ENCODE measurements around the gene KIF12. TPM values are rescaled to one million over a fixed set of nuclear protein-coding genes. Genes with fewer than 3 reads are reported as not detected.
A peak's percentile ranks its signal among the peaks of the same experiment; 100 is the strongest.

KIF12 gene
- total RNA-seq, 1 donor from 2014 or later: not detected

DNA sequence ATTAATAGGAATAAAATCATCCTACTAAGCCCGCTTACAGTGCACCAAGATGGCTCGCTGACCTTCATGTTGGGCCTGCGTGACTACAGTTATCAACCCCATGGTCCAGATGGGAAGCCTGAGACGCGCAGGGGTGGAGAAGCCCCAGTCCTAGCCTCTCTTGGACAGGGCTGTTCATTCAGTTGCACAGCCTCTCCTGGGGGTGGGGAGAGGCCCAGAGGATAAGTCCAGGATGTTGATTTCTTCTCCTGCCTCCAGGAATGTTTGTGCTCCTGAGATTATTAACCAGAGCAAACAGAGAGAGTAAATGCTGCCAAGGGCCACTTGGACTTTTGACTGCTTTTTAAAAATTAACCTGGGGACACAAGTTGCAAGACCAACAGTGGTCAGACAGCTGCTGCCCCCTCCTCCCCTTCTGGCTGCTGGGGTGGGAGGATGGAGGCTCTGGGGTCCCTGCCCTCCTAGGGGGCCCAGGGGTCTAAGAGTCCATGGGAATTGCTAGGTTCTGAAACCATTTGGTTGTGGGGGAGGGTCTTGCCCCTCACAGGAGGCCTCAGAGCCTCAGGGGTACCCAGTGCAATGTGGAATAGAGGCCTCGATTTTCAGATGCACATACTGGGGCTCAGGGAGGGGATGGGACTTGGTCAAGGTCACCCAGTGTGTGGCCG lies 18.2 kb downstream of the KIF12 start:
- DNase-seq (ENCODE audit: low spot score in 2 of 2): peak in 1 of 2 donors; percentile 46
- H3K4me3 ChIP-seq: no peak overlapping the region
- H3K27ac ChIP-seq: no peak overlapping the region
- intact Hi-C loops (cut with DNase I): no loop called here
- no peaks in the 10 kb centered on the region for H3K4me1 ChIP-seq
- H3K36me3 ChIP-seq: no peaks in the 10 kb centered on the region
- no peaks in the 10 kb centered on the region for H3K9me3 ChIP-seq
- TF ChIP-seq, protein P1, sequence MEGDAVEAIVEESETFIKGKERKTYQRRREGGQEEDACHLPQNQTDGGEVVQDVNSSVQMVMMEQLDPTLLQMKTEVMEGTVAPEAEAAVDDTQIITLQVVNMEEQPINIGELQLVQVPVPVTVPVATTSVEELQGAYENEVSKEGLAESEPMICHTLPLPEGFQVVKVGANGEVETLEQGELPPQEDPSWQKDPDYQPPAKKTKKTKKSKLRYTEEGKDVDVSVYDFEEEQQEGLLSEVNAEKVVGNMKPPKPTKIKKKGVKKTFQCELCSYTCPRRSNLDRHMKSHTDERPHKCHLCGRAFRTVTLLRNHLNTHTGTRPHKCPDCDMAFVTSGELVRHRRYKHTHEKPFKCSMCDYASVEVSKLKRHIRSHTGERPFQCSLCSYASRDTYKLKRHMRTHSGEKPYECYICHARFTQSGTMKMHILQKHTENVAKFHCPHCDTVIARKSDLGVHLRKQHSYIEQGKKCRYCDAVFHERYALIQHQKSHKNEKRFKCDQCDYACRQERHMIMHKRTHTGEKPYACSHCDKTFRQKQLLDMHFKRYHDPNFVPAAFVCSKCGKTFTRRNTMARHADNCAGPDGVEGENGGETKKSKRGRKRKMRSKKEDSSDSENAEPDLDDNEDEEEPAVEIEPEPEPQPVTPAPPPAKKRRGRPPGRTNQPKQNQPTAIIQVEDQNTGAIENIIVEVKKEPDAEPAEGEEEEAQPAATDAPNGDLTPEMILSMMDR (IDR thresholded peaks at IDR 0.05): no peak
- no peaks in the 10 kb centered on the region for H3K27me3 ChIP-seq

DNA sequence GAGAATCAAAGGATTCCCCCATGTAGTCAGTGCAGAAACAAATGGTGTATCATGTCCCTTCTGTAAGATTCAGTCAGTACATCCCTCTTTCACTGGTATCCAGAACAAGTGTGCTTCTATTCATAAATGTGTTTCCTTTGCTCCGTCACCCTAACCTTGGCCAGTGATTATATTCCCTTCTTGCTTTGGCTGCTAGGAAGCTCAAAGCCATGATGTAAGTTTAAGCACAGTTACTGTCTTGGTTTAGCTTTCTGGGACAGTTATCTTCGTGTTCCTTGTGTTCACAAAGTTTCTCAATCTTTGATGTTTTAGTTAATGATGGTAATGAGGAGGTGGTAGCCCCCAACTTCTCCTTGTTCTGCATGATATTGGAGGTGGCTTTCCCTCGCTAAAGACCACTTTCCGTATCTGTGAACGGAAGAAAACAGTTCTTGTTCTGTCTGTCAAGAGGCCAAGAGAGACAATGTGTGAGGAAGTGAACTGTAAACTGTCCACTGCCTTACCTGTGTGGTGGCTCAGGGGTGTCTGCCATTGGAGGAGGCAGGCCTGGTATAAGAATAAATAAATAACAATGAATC lies 18.8 kb downstream of the KIF12 start:
- H3K27me3 ChIP-seq: no peaks in the 10 kb centered on the region
- H3K4me3 ChIP-seq: no peak overlapping the region
- H3K9me3 ChIP-seq: no peaks in the 10 kb centered on the region
- no peaks in the 10 kb centered on the region for H3K4me1 ChIP-seq
- intact Hi-C loops (cut with DNase I): no loop called here
- H3K36me3 ChIP-seq: no peaks in the 10 kb centered on the region
- TF ChIP-seq, protein P1 (IDR thresholded peaks at IDR 0.05): no peak
- DNase-seq (ENCODE audit: low spot score in 2 of 2): peak in 1 of 2 donors; percentile 28
- no peak overlapping the region for H3K27ac ChIP-seq

DNA sequence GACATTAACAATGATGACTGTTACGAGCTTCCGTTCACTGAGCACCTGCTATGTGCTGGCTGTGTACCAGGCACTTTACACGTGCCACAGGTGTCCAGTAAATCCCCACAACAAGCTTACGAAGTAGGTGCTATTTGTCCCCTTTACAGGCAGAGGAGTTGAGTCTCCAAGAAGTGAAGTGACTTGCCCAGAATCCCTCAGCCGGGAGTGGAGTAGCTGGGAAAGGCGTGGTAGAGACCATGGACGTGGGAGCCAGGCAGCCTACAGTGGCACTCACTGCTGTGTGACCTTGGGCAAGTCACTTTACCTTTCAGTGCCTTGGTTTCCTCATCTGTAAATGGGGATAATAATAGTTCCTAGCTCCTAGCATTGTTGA lies 20.3 kb downstream of the KIF12 start:
- no peaks in the 10 kb centered on the region for H3K27me3 ChIP-seq
- DNase-seq (ENCODE audit: low spot score in 2 of 2): no peak

DNA sequence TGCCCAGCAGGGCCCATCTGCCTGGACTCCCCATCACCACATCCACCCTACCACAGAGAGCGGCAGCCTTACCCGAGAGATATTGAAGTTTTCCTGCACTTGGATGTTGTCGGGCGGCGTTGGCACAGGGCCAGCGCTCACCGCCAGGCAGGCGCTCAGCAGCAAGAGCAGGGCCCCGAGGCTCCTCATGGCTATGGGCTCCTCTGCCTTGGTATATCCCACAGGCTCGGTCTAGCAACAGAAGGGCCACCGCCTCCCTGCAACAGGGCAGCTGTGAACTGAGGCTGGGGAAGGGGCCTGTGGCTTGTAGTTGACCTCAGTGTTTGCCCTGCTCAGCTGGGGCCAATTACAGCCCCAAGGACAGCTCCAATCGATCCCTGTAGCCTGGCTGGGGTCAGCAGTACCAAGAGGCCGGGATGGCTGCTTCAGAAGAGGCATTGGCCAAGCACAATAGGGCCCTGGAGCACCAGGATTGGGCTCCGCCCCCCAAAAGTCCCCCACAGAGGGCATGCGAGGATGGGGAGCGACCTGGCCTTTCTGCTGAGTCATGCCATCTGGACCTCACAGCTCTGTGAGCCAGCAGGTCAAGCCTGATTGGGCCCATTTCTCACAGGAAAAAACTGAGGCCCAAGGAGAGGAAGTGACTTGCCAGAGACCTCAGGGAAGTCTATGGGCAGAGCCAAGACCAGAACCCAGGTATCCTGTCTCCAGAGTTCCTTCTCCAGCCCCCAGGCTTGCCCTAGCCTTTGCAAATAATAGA lies 20.9 kb downstream of the KIF12 start, which contains the start of gene AMBP:
TSS of gene AMBP (minus strand) at position 280 of the 760 bp plus-strand sequence. CDS start at position 189, 91 bp downstream.
- no peaks in the 10 kb centered on the region for H3K36me3 ChIP-seq
- no peak within 1 kb of the TSS for H3K4me3 ChIP-seq
- H3K27me3 ChIP-seq: no peaks in the 10 kb centered on the region
- TF ChIP-seq, protein P1 (IDR thresholded peaks at IDR 0.05): no peak
- H3K9me3 ChIP-seq: no peaks in the 10 kb centered on the region
- no peak within 1 kb of the TSS for H3K27ac ChIP-seq
- no peaks in the 10 kb centered on the region for H3K4me1 ChIP-seq
- no peak for DNase-seq (ENCODE audit: low spot score in 2 of 2)
- intact Hi-C loops (cut with DNase I): no loop called here

More for the DNA sequence above, 20.3 kb downstream of the KIF12 start:
- Histone ChIP-seq H3K27ac (no peak overlapping the region), H3K36me3 (no peaks in the 10 kb centered on the region), H3K9me3 (no peaks in the 10 kb centered on the region), H3K4me3 (no peak overlapping the region), H3K4me1 (no peaks in the 10 kb centered on the region)
- TF ChIP-seq, protein P1 (IDR thresholded peaks at IDR 0.05): no peak
- intact Hi-C loops (cut with DNase I): no loop called here

DNA sequence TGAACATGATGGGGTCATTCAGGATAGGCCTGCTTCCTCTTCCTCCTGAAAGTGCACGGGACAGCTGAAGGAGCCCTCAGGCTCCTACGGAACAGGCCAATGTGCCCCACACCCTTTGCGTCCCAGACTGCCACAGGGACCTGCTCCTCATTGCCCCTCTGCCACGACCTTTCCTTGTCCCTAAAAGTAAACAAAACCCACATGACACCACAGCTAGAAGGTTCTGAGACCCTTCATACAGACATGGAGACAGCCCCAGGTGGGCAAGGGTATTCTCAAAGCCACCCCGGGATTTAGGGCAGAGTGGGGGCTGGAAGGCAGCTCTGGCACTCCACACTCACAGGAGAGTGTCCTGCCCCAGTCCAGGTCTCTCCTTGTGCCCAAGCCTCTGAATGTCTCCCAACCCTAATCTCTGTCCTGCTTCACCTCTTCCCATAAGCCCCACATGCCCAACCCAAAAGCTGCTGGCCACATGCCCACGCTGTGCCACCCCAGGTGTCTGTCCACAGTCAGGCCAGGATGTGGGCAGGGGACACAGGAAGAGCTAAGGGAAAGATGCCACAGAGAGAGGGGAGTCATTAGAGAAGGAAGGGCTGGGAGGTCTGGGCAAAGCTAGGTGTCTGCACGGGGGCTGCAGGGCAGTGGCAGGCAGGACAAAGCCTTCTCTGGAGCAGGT lies 21.8 kb downstream of the KIF12 start:
- TF ChIP-seq, protein P1 (IDR thresholded peaks at IDR 0.05): no peak
- Histone ChIP-seq H3K4me3 (no peak overlapping the region), H3K4me1 (no peaks in the 10 kb centered on the region), H3K9me3 (no peaks in the 10 kb centered on the region), H3K27me3 (no peaks in the 10 kb centered on the region), H3K36me3 (no peaks in the 10 kb centered on the region), H3K27ac (no peak overlapping the region)
- DNase-seq (ENCODE audit: low spot score in 2 of 2): peak in 1 of 2 donors; percentile 5
- intact Hi-C loops (cut with DNase I): no loop called here

Measured in ascending aorta (tissue), 2 donors.